ENCODE data around the gene PLCH2. TPM values are rescaled to one million over a fixed set of nuclear protein-coding genes. Genes with fewer than 3 reads are reported as not detected.

The PLCH2 gene
- total and polyA plus RNA-seq, 2 donors (not counting 3 experiments of a cell fraction or from before 2014, with no cell fraction given): 0.19 to 0.31 TPM

- POLR2A ChIA-PET: no interaction called here
- Histone ChIP-seq H3K9ac (replicated peaks; ENCODE audit: extremely low read depth, insufficient read depth, low read length) (no peak overlapping the region), H3K4me3 (replicated peaks in 1 of 3; ENCODE audit: insufficient read depth in 1 of 3, low read depth in 1 of 3, low read length in 3 of 3) (no peak overlapping the region), H3K36me3 (ENCODE audit: control insufficient read depth in 2 of 2, extremely low read depth in 1 of 2, insufficient read depth in 2 of 2, low read length in 2 of 2) (peaks cover 3 to 67% of the 10 kb centered on the region in 2 experiments), H3K27ac (ENCODE audit: insufficient read depth, low read depth, low read length) (no peak overlapping the region), H3K79me2 (ENCODE audit: control insufficient read depth, insufficient read depth, low read length) (no peaks in the 10 kb centered on the region), H3K9me1 (replicated peaks; ENCODE audit: control insufficient read depth, extremely low read depth, insufficient read depth, low read length) (no peaks in the 10 kb centered on the region), H3K4me1 (ENCODE audit: control insufficient read depth, extremely low read depth, insufficient read depth, low read length) (no peaks in the 10 kb centered on the region), H4K20me1 (replicated peaks; ENCODE audit: control insufficient read depth, extremely low read depth, insufficient read depth, low read length) (no peaks in the 10 kb centered on the region), H3K27me3 (ENCODE audit: control insufficient read depth in 2 of 2, insufficient read depth in 2 of 2, low read length in 2 of 2) (no peaks in the 10 kb centered on the region), H2AFZ (ENCODE audit: low read depth, low read length) (no peak overlapping the region), H3K4me2 (ENCODE audit: insufficient read depth, low read length) (no peak overlapping the region), H3K9me3 (replicated peaks; ENCODE audit: control insufficient read depth, insufficient read depth, low read length) (no peaks in the 10 kb centered on the region)
- no TSS peak for BruUV-seq (replicated peaks)
- dilution Hi-C loops (cut with MboI; ENCODE audit: extremely low pct_ligation_motif_present, low sequenced_read_pairs) (no loop called here), intact Hi-C loops (cut with micrococcal nuclease) (no loop called here)
- DNase-seq (ENCODE audit: low read depth, low spot score) (no peak), FAIRE-seq (no peak)
- TF ChIP-seq CTCF (IDR thresholded peaks at IDR 0.05; ENCODE audit: extremely low read depth in 1 of 2, insufficient read depth in 1 of 2, low read depth in 1 of 2, low read length in 2 of 2) (no peak), MYC (IDR thresholded peaks at IDR 0.05; ENCODE audit: low read depth, low read length) (no peak), MAX (IDR thresholded peaks at IDR 0.05; ENCODE audit: insufficient read depth, insufficient read length) (no peak), EZH2 (IDR thresholded peaks at IDR 0.05; ENCODE audit: borderline replicate concordance, low read depth, low read length, severe bottlenecking) (no peak), GATA2 (IDR thresholded peaks at IDR 0.05; ENCODE audit: insufficient read depth, insufficient read length, low read depth, low read length) (no peak), POLR2AphosphoS5 (IDR thresholded peaks at IDR 0.05; ENCODE audit: insufficient read depth, low read depth, low read length) (no peak), JUN (IDR thresholded peaks at IDR 0.05; ENCODE audit: borderline replicate concordance, insufficient read depth, insufficient read length, low read depth) (no peak), FOS (IDR thresholded peaks at IDR 0.05; ENCODE audit: borderline replicate concordance, insufficient read depth, low read length) (no peak), POLR2A (IDR thresholded peaks at IDR 0.05; ENCODE audit: low read depth, low read length) (no peak)
- CTCF ChIA-PET: interaction anchor here (1.2 to 1.6 kb wide), 2 partner anchors 11 to 32 kb away, joined by 3 read pairs; partner anchors contain the start of gene PANK4
Observed at GRCh38 chr1:2514863-2515762, 39.0 kb downstream of the PLCH2 start.

All from endothelial cell of umbilical vein (primary cell).